IPS-20b (cell line): ENCODE data around the gene SMCO2.

ENCODE experiments used
- H3K27ac ChIP-seq: one replicate; pipeline ENCODE4 v1.5.1; 2013; ENCODE audit warnings: low read length
- H3K27me3 ChIP-seq: 2 replicates; pipeline ENCODE4 v1.6.1; 2013; ENCODE audit warnings: mild to moderate bottlenecking, low read length, inconsistent platforms; ENCODE audit not compliant: insufficient read depth
- H3K36me3 ChIP-seq: 2 replicates; pipeline ENCODE4 v1.6.1; 2013; ENCODE audit warnings: low read depth, mild to moderate bottlenecking, inconsistent platforms, low read length, moderate library complexity; ENCODE audit not compliant: insufficient read depth
- H3K4me1 ChIP-seq: 2 replicates; pipeline ENCODE4 v1.6.1; 2013; ENCODE audit warnings: mild to moderate bottlenecking, control low read depth, inconsistent platforms, low read length, moderate library complexity; ENCODE audit not compliant: insufficient read depth
- H3K4me3 ChIP-seq: 2 replicates; pipeline ENCODE4 v1.5.1; 2013; ENCODE audit warnings: mild to moderate bottlenecking, low read length, inconsistent platforms
- H3K9ac ChIP-seq: 2 replicates; pipeline ENCODE4 v1.6.1; 2013; ENCODE audit warnings: low read depth, mild to moderate bottlenecking, inconsistent platforms, low read length, moderate library complexity
- H3K9me3 ChIP-seq: 2 replicates; pipeline ENCODE4 v1.6.1; 2013; ENCODE audit warnings: mild to moderate bottlenecking, low read depth, low read length, inconsistent platforms; ENCODE audit not compliant: insufficient read depth

Gene SMCO2

DNA sequence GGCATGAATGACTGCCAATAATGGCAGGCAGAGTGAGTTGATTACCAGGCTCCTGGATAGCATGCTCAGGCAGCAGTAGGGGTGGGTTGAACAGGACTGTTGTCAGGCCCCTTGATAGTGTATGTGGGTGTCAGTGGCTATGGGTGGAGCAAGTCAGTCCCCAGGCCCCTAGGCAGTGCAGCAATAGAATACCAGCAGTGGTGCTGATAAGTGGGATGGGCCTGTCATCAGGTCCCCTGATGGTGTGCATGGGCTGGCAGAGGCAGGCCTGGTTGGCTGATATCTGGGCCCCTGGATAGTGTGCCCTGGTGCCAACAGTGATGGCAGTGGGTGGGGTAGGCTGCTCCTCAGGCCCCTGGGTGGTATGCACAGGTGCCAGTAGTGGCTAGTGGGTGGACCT, 32.4 kb downstream of the SMCO2 start:
- Histone ChIP-seq H3K4me3 (no peak overlapping the region), H3K4me1 (no peaks in the 10 kb centered on the region), H3K9ac (no peak overlapping the region), H3K27ac (no peak overlapping the region), H3K27me3 (no peaks in the 10 kb centered on the region), H3K36me3 (no peaks in the 10 kb centered on the region), H3K9me3 (peaks cover 23% of the 10 kb centered on the region)

- Histone ChIP-seq H3K36me3 (no peaks in the 10 kb centered on the region), H3K4me1 (no peaks in the 10 kb centered on the region), H3K9me3 (peaks cover 23% of the 10 kb centered on the region), H3K4me3 (no peak overlapping the region), H3K9ac (no peak overlapping the region), H3K27ac (no peak overlapping the region), H3K27me3 (no peaks in the 10 kb centered on the region)
Observed at GRCh38 chr12:27480016-27480415, 33.5 kb downstream of the SMCO2 start.

- H3K9me3 ChIP-seq = no peaks in the 10 kb centered on the region
- H3K27me3 ChIP-seq = no peaks in the 10 kb centered on the region
- no peaks in the 10 kb centered on the region for H3K36me3 ChIP-seq
- H3K4me1 ChIP-seq = no peaks in the 10 kb centered on the region
- no peak overlapping the region for H3K4me3 ChIP-seq
- H3K9ac ChIP-seq = no peak overlapping the region
- H3K27ac ChIP-seq = no peak overlapping the region
Observed at GRCh38 chr12:27486961-27487360, 40.4 kb downstream of the SMCO2 start.

- Histone ChIP-seq H3K27me3 (no peaks in the 10 kb centered on the region), H3K27ac (no peak overlapping the region), H3K4me3 (no peak overlapping the region), H3K9ac (no peak overlapping the region), H3K4me1 (no peaks in the 10 kb centered on the region), H3K36me3 (no peaks in the 10 kb centered on the region), H3K9me3 (no peaks in the 10 kb centered on the region)
Observed at GRCh38 chr12:27488479-27488878, 41.9 kb downstream of the SMCO2 start.

DNA sequence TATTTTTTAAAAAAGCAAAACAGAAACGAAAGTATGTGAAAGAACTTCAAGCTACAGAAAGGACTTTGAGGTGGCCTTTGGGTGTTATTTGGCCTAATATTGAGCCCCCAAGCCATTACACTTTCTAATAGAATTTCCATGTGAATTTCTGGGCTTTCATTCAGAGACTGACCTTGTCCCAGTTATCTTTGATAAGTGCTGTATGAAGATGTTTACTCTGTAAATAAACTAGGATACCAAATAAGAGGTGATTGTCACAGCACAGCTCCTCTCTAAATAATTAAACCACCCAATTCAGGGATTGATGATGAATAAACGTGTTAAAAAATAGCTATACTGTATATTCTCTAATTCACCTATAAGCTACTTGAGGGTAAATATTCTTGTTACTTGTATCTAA, 44.7 kb downstream of the SMCO2 start:
- H3K4me3 ChIP-seq = no peak overlapping the region

DNA sequence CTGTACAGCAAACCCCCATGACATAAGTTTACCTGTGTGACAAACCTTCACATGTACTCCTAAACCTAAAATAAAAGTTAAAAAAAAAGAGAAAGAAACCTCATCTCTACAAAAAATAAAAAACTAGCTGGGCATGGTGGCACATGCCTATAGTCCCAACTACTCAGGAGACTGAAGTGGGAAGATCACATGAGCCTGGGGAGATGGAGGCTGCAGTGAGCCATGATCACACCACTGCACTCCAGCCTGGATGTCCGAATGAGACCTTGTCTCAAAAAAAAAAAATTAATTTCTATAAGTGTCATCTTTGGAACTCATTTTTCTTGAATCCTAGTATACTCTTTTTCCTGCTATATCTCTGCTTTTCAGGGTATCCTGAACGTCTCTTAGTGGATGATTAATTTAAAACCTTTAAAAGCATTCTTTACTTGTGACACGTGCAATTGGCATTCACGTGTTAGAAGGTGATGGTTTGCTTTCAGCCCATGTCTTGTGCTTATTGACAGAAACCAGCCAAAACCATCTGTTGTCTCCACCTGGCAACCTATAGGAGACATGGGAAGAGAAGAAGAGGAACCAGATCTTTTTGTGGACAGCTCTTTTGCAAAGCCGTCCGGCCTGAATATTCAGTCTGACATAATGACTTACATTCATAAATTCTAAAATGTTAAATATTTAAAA, 46.9 kb downstream of the SMCO2 start:
- H3K4me3 ChIP-seq = no peak overlapping the region

More for the DNA sequence above, 44.7 kb downstream of the SMCO2 start:
- H3K27ac ChIP-seq = no peak overlapping the region
- H3K9me3 ChIP-seq = no peaks in the 10 kb centered on the region
- H3K4me1 ChIP-seq = no peaks in the 10 kb centered on the region
- no peak overlapping the region for H3K9ac ChIP-seq
- no peaks in the 10 kb centered on the region for H3K36me3 ChIP-seq
- no peaks in the 10 kb centered on the region for H3K27me3 ChIP-seq

DNA sequence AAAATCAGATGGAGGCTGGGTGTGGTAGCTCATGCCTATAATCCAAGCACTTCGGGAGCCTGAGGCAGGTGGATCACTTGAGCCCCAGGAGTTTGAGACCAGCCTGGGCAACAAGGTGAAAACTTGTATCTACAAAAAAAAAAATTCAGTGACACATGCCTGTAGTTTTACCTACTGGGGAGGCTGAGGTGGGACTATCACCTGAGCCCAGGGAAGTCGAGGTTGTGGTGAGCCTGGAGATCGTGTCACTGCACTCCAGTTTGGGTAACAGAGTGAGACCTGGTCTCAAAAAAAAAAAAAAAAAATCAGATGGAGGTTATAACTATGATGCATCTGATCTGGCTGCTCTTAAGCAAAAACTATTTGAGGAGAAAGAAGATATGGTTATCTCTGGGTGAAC, 50.9 kb downstream of the SMCO2 start:
- H3K36me3 ChIP-seq = no peaks in the 10 kb centered on the region
- H3K27ac ChIP-seq = no peak overlapping the region

More for the DNA sequence above, 46.9 kb downstream of the SMCO2 start:
- H3K9me3 ChIP-seq = no peaks in the 10 kb centered on the region
- H3K27me3 ChIP-seq = no peaks in the 10 kb centered on the region
- H3K36me3 ChIP-seq = no peaks in the 10 kb centered on the region
- no peak overlapping the region for H3K27ac ChIP-seq
- H3K4me1 ChIP-seq = no peaks in the 10 kb centered on the region
- H3K9ac ChIP-seq = no peak overlapping the region

GRCh38 chr12:27498149-27498548, 51.6 kb downstream of the SMCO2 start:
- Histone ChIP-seq H3K27me3 (no peaks in the 10 kb centered on the region), H3K4me1 (no peaks in the 10 kb centered on the region), H3K4me3 (no peak overlapping the region), H3K36me3 (no peaks in the 10 kb centered on the region), H3K27ac (no peak overlapping the region), H3K9ac (no peak overlapping the region), H3K9me3 (no peaks in the 10 kb centered on the region)

More for the DNA sequence above, 50.9 kb downstream of the SMCO2 start:
- Histone ChIP-seq H3K9me3 (no peaks in the 10 kb centered on the region), H3K9ac (no peak overlapping the region), H3K4me3 (no peak overlapping the region), H3K27me3 (no peaks in the 10 kb centered on the region), H3K4me1 (no peaks in the 10 kb centered on the region)

- H3K9ac ChIP-seq = no peak overlapping the region
- H3K4me3 ChIP-seq = no peak overlapping the region
- no peaks in the 10 kb centered on the region for H3K27me3 ChIP-seq
- H3K36me3 ChIP-seq = no peaks in the 10 kb centered on the region
- no peaks in the 10 kb centered on the region for H3K9me3 ChIP-seq
- H3K4me1 ChIP-seq = no peaks in the 10 kb centered on the region
- no peak overlapping the region for H3K27ac ChIP-seq
Observed at GRCh38 chr12:27498761-27499160, 52.2 kb downstream of the SMCO2 start.

- Histone ChIP-seq H3K9me3 (no peaks in the 10 kb centered on the region), H3K4me1 (no peaks in the 10 kb centered on the region), H3K36me3 (no peaks in the 10 kb centered on the region), H3K9ac (no peak overlapping the region), H3K4me3 (no peak overlapping the region), H3K27ac (no peak overlapping the region), H3K27me3 (no peaks in the 10 kb centered on the region)
Observed at GRCh38 chr12:27499377-27499776, 52.8 kb downstream of the SMCO2 start.

DNA sequence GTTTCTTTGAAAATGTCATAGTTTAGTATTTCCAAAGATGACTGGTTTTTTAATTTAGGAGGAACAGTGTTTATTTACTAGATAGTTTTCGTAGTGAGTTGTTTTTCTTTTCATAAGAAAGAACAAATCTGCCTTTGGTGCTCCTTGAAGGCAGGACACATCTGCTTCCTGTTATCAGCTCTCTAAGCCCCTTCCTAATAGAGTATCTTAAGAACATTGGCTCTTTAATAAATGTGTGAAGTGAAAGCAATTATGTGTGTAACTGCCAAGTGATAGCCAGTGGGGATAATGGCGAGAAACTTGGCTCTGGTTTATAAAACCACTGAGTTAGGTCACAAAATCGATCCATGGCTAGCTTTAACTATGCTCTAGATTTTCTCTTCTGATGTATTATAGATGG, 54.0 kb downstream of the SMCO2 start:
- no peak overlapping the region for H3K4me3 ChIP-seq
- H3K9me3 ChIP-seq = no peaks in the 10 kb centered on the region
- no peaks in the 10 kb centered on the region for H3K27me3 ChIP-seq
- no peaks in the 10 kb centered on the region for H3K4me1 ChIP-seq
- no peak overlapping the region for H3K9ac ChIP-seq
- no peaks in the 10 kb centered on the region for H3K36me3 ChIP-seq
- no peak overlapping the region for H3K27ac ChIP-seq

DNA sequence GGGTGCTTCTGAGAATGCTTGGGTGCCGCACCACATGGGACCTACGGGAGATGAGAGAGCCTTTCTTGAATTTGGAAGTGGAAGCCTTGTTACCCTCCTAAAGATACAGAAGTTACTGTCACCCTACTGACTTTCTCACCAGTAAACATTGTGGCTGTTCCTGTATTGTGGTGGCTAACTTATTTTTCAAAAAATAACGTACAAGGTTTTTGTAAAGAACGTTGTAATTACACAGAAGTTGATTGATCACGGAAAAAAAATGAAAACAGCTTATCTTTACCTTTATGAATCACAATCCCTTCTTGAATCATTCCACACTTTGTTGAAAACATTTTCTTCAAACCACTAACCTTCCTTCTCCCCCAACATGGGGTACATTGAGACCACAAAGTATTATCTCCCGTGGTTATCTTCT, 55.5 kb downstream of the SMCO2 start:
- H3K36me3 ChIP-seq = no peaks in the 10 kb centered on the region
- no peaks in the 10 kb centered on the region for H3K27me3 ChIP-seq
- no peak overlapping the region for H3K4me3 ChIP-seq
- H3K9ac ChIP-seq = no peak overlapping the region
- no peak overlapping the region for H3K27ac ChIP-seq
- H3K9me3 ChIP-seq = no peaks in the 10 kb centered on the region
- no peaks in the 10 kb centered on the region for H3K4me1 ChIP-seq
